Liver (tissue), 9 donors: ENCODE measurements around the gene CDC42BPB. TPM values are rescaled to one million over a fixed set of nuclear protein-coding genes. Genes with fewer than 3 reads are reported as not detected.

ENCODE experiments used
- DNase-seq: peaks from one replicate; pipeline ENCODE4 v3.0.0-alpha.2; 2017; ENCODE audit warnings: low spot score
- H3K27ac ChIP-seq, 2 donors: one replicate each; pipeline ENCODE4 v1.7.0; 2013; ENCODE audit warnings: inconsistent platforms in 2 of 2, low read length in 2 of 2, control low read depth in 1 of 2, low read depth in 1 of 2, mild to moderate bottlenecking in 1 of 2
- H3K27me3 ChIP-seq, 4 donors: one replicate each; pipeline versions ENCODE4 v1.6.1 to v1.7.0; 2013; ENCODE audit warnings: low read length in 3 of 4, inconsistent platforms in 1 of 4, mild to moderate bottlenecking in 1 of 4, moderate library complexity in 1 of 4; ENCODE audit not compliant: control insufficient read depth in 4 of 4, insufficient read depth in 4 of 4
- H3K36me3 ChIP-seq, 4 donors: one replicate each; pipeline versions ENCODE4 v1.6.1 to v1.7.0; 2013; ENCODE audit warnings: low read length in 3 of 4, mild to moderate bottlenecking in 3 of 4, low read depth in 1 of 4, moderate library complexity in 1 of 4; ENCODE audit not compliant: control insufficient read depth in 4 of 4, insufficient read depth in 3 of 4
- H3K4me1 ChIP-seq, 4 donors: one replicate each; pipeline versions ENCODE4 v1.6.1 to v1.7.0; 2013; ENCODE audit warnings: low read length in 3 of 4, mild to moderate bottlenecking in 3 of 4, moderate library complexity in 1 of 4; ENCODE audit not compliant: control insufficient read depth in 4 of 4, insufficient read depth in 4 of 4
- H3K4me3 ChIP-seq, 3 donors: one replicate each; pipeline versions ENCODE4 v1.6.1 to v1.7.0; 2013; ENCODE audit warnings: low read length in 3 of 3, control low read depth in 1 of 3, low read depth in 1 of 3, mild to moderate bottlenecking in 1 of 3
- H3K9ac ChIP-seq, 2 donors: one replicate each; pipeline ENCODE4 v1.7.0; 2013; ENCODE audit warnings: low read length in 2 of 2, mild to moderate bottlenecking in 2 of 2, moderate library complexity in 2 of 2, control low read depth in 1 of 2, low read depth in 1 of 2
- H3K9me3 ChIP-seq, 4 donors: one replicate each; pipeline versions ENCODE4 v1.6.1 to v1.7.0; 2013; ENCODE audit warnings: low read length in 3 of 4; ENCODE audit not compliant: control insufficient read depth in 4 of 4
- EGR1 ChIP-seq, 2 donors: IDR thresholded peaks; 2 replicates each; pipeline ENCODE4 v1.6.1; 2016 to 2018; ENCODE audit warnings: antibody characterized with exemption in 2 of 2, low read depth in 2 of 2
- FOXA1 ChIP-seq: IDR thresholded peaks from 2 replicates; pipeline ENCODE4 v1.6.1; 2016; ENCODE audit warnings: antibody characterized with exemption
- FOXA2 ChIP-seq: IDR thresholded peaks from 2 replicates; pipeline ENCODE4 v1.6.1; 2016; ENCODE audit warnings: antibody characterized with exemption
- GABPA ChIP-seq, 2 donors: IDR thresholded peaks in 1 of 2; conservative IDR thresholded peaks in 1 of 2; 2 replicates each; pipeline ENCODE4 v1.6.1; 2016; ENCODE audit warnings: antibody characterized with exemption in 2 of 2, mild to moderate bottlenecking in 1 of 2, moderate library complexity in 1 of 2
- HNF4A ChIP-seq, 2 donors: conservative IDR thresholded peaks; 2 replicates each; pipeline ENCODE4 v1.6.1; 2016; ENCODE audit warnings: antibody characterized with exemption in 2 of 2, mild to moderate bottlenecking in 2 of 2
- NR2F2 ChIP-seq: IDR thresholded peaks from 2 replicates; pipeline ENCODE4 v1.6.1; 2016; ENCODE audit warnings: antibody characterized with exemption
- RAD21 ChIP-seq, 2 donors: IDR thresholded peaks; 2 replicates each; pipeline ENCODE4 v1.6.1; 2016; ENCODE audit warnings: antibody characterized with exemption in 2 of 2, mild to moderate bottlenecking in 2 of 2
- RXRA ChIP-seq, 2 donors: IDR thresholded peaks; 2 replicates each; pipeline ENCODE4 v1.6.1; 2017 to 2018; ENCODE audit warnings: antibody characterized with exemption in 2 of 2, mild to moderate bottlenecking in 1 of 2
- TAF1 ChIP-seq: conservative IDR thresholded peaks from 2 replicates; pipeline ENCODE4 v1.6.1; 2016; ENCODE audit warnings: antibody characterized with exemption, mild to moderate bottlenecking
- YY1 ChIP-seq: IDR thresholded peaks from 2 replicates; pipeline ENCODE4 v1.6.1; 2016; ENCODE audit warnings: antibody characterized with exemption, mild to moderate bottlenecking
- WGBS: extraction: QIAGEN DNeasy Blood & Tissue Kit; methylation state at CpG from one replicate; pipeline ENCODE4 v1.1.7; 2013; 5-methylcytosine and 5-hydroxymethylcytosine counted together
- polyA plus RNA-seq, 2 donors: library from polyadenylated mRNA; stranded (reverse) in 1 of 2; unstranded in 1 of 2; fragments of 200-250 nt in 1 of 2; fragments of >200 nt in 1 of 2; fragmentation: Nextera tagmentation in 1 of 2; extraction: Ambion mirVana in 1 of 2; gene quantifications; one replicate each; pipeline versions ENCODE4 v1.2.1 to v1.2.3, GENCODE V29; 2013 to 2015
- total RNA-seq, 2 donors: library from RNA; depleted of rRNA; stranded (reverse); fragments of >200 nt; gene quantifications; one replicate each; pipeline ENCODE4 v1.2.3, GENCODE V29; 2014
- TF ChIP-seq, protein P1 (sequence below): IDR thresholded peaks from 2 replicates; pipeline ENCODE4 v1.6.1; 2016; ENCODE audit warnings: antibody characterized with exemption
- TF ChIP-seq, protein P2 (sequence below): fragments of 150-350 bp; IDR thresholded peaks from 2 replicates; pipeline ENCODE4 v1.5.1; 2017; ENCODE audit warnings: improper control_type of control experiment, low read depth, low read length; ENCODE audit not compliant: missing input control
- TF ChIP-seq, protein P3 (sequence below): IDR thresholded peaks from 2 replicates; pipeline ENCODE4 v1.6.1; 2016; ENCODE audit warnings: antibody characterized with exemption, mild to moderate bottlenecking
- TF ChIP-seq, protein P4 (sequence below): IDR thresholded peaks from 2 replicates; pipeline ENCODE4 v1.6.1; 2016; ENCODE audit warnings: antibody characterized with exemption
- TF ChIP-seq, protein P5 (sequence below): IDR thresholded peaks from 2 replicates; pipeline ENCODE4 v1.6.1; 2016; ENCODE audit warnings: antibody characterized with exemption
- donor health status: healthy.
- donor health status: healthy.
- donor health status: healthy.
- donor health status: healthy.
- donor health status: healthy.

CDC42BPB gene
- total and polyA plus RNA-seq, 4 donors: 4.1 to 78.7 (median 29.7) TPM

DNA sequence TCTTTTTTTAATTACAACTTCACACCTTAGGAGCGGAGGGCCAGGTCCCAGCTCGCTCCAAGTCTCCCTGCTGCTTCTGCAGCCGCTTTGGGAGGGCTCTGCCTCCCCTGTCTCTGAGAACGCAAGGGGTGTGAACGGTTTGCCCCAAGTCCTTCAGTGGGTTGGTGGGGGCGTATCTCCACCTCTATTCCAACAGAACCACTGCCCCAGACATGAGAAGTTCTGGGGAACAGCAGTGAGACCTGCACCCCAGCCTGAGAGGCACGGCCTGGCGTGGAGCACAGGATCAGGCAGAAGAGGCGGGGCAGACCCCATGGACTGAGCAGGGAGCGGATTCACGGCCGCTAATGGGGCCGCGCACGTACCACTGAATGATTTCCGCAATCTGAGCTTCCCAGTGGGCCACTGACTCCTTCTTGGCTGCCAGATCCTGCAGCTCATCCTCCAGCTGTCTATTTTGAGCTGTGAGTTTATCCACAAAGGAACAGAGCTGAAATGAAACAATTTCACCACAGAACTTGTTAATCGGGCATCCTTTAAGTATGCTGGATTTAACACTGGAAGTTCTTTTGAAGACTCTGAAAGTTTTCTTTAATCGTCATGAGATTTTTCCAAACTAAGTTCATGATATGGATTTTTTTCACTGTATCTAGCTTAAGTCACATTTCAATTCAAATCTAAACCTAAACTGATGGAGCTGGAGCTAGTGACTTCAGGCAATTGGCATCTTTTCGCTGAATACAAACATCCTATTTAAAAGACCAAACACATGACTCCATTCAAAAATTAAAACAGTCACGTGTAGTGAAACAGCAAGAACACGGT is 90.5 kb downstream of the CDC42BPB start:
- no peak for TF ChIP-seq FOXA2
- no peak for TF ChIP-seq RAD21 (IDR thresholded peaks at IDR 0.05)
- TF ChIP-seq, protein P1, sequence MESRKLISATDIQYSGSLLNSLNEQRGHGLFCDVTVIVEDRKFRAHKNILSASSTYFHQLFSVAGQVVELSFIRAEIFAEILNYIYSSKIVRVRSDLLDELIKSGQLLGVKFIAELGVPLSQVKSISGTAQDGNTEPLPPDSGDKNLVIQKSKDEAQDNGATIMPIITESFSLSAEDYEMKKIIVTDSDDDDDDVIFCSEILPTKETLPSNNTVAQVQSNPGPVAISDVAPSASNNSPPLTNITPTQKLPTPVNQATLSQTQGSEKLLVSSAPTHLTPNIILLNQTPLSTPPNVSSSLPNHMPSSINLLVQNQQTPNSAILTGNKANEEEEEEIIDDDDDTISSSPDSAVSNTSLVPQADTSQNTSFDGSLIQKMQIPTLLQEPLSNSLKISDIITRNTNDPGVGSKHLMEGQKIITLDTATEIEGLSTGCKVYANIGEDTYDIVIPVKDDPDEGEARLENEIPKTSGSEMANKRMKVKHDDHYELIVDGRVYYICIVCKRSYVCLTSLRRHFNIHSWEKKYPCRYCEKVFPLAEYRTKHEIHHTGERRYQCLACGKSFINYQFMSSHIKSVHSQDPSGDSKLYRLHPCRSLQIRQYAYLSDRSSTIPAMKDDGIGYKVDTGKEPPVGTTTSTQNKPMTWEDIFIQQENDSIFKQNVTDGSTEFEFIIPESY: no peak
- no peak for TF ChIP-seq EGR1 (IDR thresholded peaks at IDR 0.05; ENCODE audit: low read depth in 2 of 2)
- TF ChIP-seq YY1: no peak
- no peak for TF ChIP-seq FOXA1
- TF ChIP-seq NR2F2: no peak
- Histone ChIP-seq H3K9me3 (no peaks in the 10 kb centered on the region), H3K4me1 (peaks cover 0 to 2% (median 0%) of the 10 kb centered on the region in 4 donors), H3K4me3 (no peak overlapping the region), H3K27ac (no peak overlapping the region), H3K27me3 (no peaks in the 10 kb centered on the region), H3K36me3 (peaks cover 24 to 89% (median 76%) of the 10 kb centered on the region in 4 donors), H3K9ac (no peak overlapping the region)
- WGBS: 94% methylated on average over 21 of the region's 21 CpGs
- DNase-seq: no peak

DNA sequence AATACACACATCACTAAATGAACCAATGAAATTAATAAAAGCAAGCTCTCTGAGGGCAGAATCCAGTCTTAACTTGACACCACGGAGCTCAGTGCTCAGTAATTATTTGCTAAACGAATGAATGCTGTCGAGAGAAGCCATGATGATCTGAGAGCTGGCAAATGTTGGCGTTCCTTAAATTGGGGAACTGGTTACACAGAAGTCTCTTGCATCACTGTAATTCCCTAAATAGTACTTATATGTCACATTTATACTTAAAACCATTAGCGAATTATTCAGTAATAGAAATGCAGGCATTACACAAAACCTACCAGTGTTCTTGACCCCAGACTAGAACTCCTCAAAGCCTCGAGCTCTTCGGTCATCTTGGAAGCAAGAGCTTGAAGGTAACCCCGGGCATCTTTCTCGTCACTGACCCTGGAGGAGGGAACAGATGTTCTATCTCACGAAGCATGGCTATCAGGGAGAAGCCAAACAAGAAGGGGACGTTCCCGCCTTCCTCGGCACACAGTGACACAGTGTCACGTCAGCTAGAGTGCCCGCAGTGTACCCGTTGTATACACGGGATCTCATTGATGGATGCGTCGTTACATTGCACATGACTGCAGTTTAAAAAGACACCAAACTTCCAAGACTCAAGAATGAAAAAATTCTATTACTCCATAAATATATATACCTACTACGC is 91.2 kb downstream of the CDC42BPB start:
- DNase-seq: no peak
- Histone ChIP-seq H3K27ac (no peak overlapping the region), H3K4me3 (no peak overlapping the region), H3K9me3 (no peaks in the 10 kb centered on the region), H3K4me1 (peaks cover 0 to 2% (median 0%) of the 10 kb centered on the region in 4 donors), H3K27me3 (no peaks in the 10 kb centered on the region), H3K9ac (no peak overlapping the region), H3K36me3 (peaks cover 24 to 85% (median 69%) of the 10 kb centered on the region in 4 donors)
- WGBS: 95% methylated on average over 20 of the region's 20 CpGs
- no peak for TF ChIP-seq RXRA (IDR thresholded peaks at IDR 0.05)

DNA sequence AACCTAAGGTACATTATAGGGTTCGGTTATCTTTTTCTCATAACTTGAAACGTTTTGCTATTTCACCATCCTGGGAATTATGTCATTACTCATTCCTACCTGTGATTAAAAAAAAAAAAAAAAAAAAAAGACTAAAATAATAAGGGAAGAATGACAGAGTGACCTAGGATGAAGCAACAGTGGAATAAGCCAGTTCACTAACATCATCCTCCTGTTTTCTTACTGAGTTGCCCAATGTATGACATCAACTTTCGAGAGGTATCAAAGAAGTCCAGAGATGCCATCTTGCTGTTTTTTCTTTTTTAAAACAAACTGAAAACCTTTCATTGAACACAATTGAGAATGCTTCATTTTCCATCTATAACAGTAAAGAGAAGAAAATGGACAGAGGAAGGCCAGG is 92.1 kb downstream of the CDC42BPB start:
- 80% methylated on average over 3 of the region's 3 CpGs for WGBS
- H3K9ac ChIP-seq: no peak overlapping the region
- no peak for TF ChIP-seq GABPA (IDR thresholded peaks at IDR 0.05 in 1 of 2, conservative IDR thresholded peaks at IDR 0.05 in 1 of 2)
- no peak for TF ChIP-seq FOXA1
- TF ChIP-seq, protein P2, sequence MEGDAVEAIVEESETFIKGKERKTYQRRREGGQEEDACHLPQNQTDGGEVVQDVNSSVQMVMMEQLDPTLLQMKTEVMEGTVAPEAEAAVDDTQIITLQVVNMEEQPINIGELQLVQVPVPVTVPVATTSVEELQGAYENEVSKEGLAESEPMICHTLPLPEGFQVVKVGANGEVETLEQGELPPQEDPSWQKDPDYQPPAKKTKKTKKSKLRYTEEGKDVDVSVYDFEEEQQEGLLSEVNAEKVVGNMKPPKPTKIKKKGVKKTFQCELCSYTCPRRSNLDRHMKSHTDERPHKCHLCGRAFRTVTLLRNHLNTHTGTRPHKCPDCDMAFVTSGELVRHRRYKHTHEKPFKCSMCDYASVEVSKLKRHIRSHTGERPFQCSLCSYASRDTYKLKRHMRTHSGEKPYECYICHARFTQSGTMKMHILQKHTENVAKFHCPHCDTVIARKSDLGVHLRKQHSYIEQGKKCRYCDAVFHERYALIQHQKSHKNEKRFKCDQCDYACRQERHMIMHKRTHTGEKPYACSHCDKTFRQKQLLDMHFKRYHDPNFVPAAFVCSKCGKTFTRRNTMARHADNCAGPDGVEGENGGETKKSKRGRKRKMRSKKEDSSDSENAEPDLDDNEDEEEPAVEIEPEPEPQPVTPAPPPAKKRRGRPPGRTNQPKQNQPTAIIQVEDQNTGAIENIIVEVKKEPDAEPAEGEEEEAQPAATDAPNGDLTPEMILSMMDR: no peak
- TF ChIP-seq RXRA (IDR thresholded peaks at IDR 0.05): no peak
- TF ChIP-seq, protein P3, sequence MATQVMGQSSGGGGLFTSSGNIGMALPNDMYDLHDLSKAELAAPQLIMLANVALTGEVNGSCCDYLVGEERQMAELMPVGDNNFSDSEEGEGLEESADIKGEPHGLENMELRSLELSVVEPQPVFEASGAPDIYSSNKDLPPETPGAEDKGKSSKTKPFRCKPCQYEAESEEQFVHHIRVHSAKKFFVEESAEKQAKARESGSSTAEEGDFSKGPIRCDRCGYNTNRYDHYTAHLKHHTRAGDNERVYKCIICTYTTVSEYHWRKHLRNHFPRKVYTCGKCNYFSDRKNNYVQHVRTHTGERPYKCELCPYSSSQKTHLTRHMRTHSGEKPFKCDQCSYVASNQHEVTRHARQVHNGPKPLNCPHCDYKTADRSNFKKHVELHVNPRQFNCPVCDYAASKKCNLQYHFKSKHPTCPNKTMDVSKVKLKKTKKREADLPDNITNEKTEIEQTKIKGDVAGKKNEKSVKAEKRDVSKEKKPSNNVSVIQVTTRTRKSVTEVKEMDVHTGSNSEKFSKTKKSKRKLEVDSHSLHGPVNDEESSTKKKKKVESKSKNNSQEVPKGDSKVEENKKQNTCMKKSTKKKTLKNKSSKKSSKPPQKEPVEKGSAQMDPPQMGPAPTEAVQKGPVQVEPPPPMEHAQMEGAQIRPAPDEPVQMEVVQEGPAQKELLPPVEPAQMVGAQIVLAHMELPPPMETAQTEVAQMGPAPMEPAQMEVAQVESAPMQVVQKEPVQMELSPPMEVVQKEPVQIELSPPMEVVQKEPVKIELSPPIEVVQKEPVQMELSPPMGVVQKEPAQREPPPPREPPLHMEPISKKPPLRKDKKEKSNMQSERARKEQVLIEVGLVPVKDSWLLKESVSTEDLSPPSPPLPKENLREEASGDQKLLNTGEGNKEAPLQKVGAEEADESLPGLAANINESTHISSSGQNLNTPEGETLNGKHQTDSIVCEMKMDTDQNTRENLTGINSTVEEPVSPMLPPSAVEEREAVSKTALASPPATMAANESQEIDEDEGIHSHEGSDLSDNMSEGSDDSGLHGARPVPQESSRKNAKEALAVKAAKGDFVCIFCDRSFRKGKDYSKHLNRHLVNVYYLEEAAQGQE: no peak
- TF ChIP-seq HNF4A (conservative IDR thresholded peaks at IDR 0.05): no peak
- TF ChIP-seq, protein P4, sequence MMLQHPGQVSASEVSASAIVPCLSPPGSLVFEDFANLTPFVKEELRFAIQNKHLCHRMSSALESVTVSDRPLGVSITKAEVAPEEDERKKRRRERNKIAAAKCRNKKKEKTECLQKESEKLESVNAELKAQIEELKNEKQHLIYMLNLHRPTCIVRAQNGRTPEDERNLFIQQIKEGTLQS: no peak
- TF ChIP-seq EGR1 (IDR thresholded peaks at IDR 0.05; ENCODE audit: low read depth in 2 of 2): no peak
- no peak for TF ChIP-seq TAF1
- TF ChIP-seq, protein P5, sequence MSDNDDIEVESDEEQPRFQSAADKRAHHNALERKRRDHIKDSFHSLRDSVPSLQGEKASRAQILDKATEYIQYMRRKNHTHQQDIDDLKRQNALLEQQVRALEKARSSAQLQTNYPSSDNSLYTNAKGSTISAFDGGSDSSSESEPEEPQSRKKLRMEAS: no peak
- no peak for TF ChIP-seq YY1
- TF ChIP-seq, protein P1: no peak

More for the DNA sequence above, 92.1 kb downstream of the CDC42BPB start:
- Histone ChIP-seq H3K9me3 (no peaks in the 10 kb centered on the region), H3K4me3 (no peak overlapping the region), H3K27ac (no peak overlapping the region), H3K27me3 (no peaks in the 10 kb centered on the region), H3K4me1 (peaks cover 0 to 2% (median 0%) of the 10 kb centered on the region in 4 donors), H3K36me3 (peaks cover 24 to 84% (median 67%) of the 10 kb centered on the region in 4 donors)
- DNase-seq: no peak
